Upper lobe of left lung (tissue), 4 donors: ENCODE measurements around the gene FAM13A.
"Not testable (repeated sequence)": the region's sequence is repeated elsewhere in the genome, so short reads cannot be mapped to it uniquely, and the experiment has no call there.

Experiments
- EP300 ChIP-seq, 4 donors: sonication (generic); formaldehyde crosslinking; IDR thresholded peaks; one replicate each; pipeline ENCODE4 v1.5.1; 2017; ENCODE audit warnings: antibody characterized with exemption in 4 of 4, control low read depth in 2 of 4
- POLR2A ChIP-seq, 4 donors: fragments of 450-650 bp; IDR thresholded peaks; one replicate each; pipeline ENCODE4 v1.5.1; 2016 to 2017; ENCODE audit warnings: antibody characterized with exemption in 4 of 4, mild to moderate bottlenecking in 2 of 4
- TF ChIP-seq, protein P1 (sequence below), 6 experiments: fragments of 450-650 bp in 4 of 6; fragments of 200-600 bp in 2 of 6; sonication (generic) in 2 of 6; IDR thresholded peaks; one replicate each; pipeline ENCODE4 v1.5.1; 2016 to 2019; ENCODE audit warnings: antibody characterized with exemption in 6 of 6

DNA sequence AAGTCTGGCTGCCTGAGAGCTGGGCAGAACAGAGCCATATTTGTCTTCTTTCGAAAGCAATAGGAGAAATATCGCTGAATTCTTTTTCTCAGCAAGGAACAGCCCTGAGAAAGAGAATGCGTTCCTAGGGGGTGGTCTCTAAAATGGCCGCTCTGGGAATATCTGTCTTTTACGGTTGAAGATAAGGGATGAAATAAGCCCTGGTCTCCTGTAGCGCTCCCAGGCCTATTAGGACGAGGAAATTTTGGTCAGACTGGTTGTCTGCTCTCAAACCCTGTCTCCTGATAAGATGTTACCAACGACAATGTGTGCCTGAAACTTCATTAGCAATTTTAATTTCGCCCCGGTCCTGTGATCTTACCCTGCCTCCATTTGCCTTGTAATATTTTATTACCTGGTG, 42.1 kb downstream of the FAM13A start:
- not testable (repeated sequence) for TF ChIP-seq POLR2A, EP300 (IDR thresholded peaks at IDR 0.05)
- TF ChIP-seq, protein P1, sequence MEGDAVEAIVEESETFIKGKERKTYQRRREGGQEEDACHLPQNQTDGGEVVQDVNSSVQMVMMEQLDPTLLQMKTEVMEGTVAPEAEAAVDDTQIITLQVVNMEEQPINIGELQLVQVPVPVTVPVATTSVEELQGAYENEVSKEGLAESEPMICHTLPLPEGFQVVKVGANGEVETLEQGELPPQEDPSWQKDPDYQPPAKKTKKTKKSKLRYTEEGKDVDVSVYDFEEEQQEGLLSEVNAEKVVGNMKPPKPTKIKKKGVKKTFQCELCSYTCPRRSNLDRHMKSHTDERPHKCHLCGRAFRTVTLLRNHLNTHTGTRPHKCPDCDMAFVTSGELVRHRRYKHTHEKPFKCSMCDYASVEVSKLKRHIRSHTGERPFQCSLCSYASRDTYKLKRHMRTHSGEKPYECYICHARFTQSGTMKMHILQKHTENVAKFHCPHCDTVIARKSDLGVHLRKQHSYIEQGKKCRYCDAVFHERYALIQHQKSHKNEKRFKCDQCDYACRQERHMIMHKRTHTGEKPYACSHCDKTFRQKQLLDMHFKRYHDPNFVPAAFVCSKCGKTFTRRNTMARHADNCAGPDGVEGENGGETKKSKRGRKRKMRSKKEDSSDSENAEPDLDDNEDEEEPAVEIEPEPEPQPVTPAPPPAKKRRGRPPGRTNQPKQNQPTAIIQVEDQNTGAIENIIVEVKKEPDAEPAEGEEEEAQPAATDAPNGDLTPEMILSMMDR (IDR thresholded peaks at IDR 0.05) = not testable (repeated sequence)
